Measurements from ENCODE around the gene CORIN.

DNA sequence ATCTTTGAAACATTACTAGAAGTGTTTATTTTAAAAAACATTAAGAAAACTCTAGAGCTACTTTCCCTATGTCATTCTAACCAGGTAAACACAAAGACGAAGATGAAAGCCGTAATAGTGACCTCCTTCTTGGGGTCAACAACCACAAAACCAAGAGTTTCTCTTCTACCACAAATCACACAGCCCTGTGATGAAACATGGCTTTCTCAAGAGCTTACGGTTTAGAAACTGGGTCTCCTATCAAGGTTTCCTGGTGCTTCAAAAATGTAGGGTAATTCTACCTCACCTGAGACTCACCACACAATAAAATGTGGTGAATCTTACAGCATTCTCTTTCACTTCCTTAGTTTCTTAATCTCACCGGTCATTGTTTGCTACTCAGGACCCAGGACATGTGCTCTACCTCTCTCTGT, 50.9 kb downstream of the CORIN start:
- TF ChIP-seq, protein P1, sequence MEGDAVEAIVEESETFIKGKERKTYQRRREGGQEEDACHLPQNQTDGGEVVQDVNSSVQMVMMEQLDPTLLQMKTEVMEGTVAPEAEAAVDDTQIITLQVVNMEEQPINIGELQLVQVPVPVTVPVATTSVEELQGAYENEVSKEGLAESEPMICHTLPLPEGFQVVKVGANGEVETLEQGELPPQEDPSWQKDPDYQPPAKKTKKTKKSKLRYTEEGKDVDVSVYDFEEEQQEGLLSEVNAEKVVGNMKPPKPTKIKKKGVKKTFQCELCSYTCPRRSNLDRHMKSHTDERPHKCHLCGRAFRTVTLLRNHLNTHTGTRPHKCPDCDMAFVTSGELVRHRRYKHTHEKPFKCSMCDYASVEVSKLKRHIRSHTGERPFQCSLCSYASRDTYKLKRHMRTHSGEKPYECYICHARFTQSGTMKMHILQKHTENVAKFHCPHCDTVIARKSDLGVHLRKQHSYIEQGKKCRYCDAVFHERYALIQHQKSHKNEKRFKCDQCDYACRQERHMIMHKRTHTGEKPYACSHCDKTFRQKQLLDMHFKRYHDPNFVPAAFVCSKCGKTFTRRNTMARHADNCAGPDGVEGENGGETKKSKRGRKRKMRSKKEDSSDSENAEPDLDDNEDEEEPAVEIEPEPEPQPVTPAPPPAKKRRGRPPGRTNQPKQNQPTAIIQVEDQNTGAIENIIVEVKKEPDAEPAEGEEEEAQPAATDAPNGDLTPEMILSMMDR (IDR thresholded peaks at IDR 0.05): no peak
- no peak for TF ChIP-seq MYC (IDR thresholded peaks at IDR 0.05; ENCODE audit: borderline replicate concordance, low read length)
- TF ChIP-seq SMC3 (IDR thresholded peaks at IDR 0.05): no peak
- TF ChIP-seq CHD2 (IDR thresholded peaks at IDR 0.05; ENCODE audit: low read length, partially characterized antibody): no peak
- TF ChIP-seq POLR2A (IDR thresholded peaks at IDR 0.05; ENCODE audit: low read length): no peak
- TF ChIP-seq ELK1 (IDR thresholded peaks at IDR 0.05; ENCODE audit: low read depth, low read length): no peak
- TF ChIP-seq, protein P2, sequence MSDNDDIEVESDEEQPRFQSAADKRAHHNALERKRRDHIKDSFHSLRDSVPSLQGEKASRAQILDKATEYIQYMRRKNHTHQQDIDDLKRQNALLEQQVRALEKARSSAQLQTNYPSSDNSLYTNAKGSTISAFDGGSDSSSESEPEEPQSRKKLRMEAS (IDR thresholded peaks at IDR 0.05): no peak
- TF ChIP-seq RCOR1 (IDR thresholded peaks at IDR 0.05; ENCODE audit: low read depth, low read length): no peak
